Measurements from ENCODE around the gene SPATA13. TPM values are rescaled to one million over a fixed set of nuclear protein-coding genes. Genes with fewer than 3 reads are reported as not detected.

Gene SPATA13
- total and polyA plus RNA-seq, 10 of the 15 experiments (the other 5 are each of a cell fraction or from before 2014, with no cell fraction given), result 2.4 to 11.1 (median 10.2) TPM

GRCh38 chr13:24237356-24237755 lies 76.8 kb downstream of the SPATA13 start (continued):
- no peak for TF ChIP-seq RELB (IDR thresholded peaks at IDR 0.05; ENCODE audit: low read depth)

GRCh38 chr13:24241336-24241735 lies 80.8 kb downstream of the SPATA13 start:
- Histone ChIP-seq H3K9ac (ENCODE audit: control insufficient read depth, insufficient read depth, low read length) (no peak overlapping the region), H3K4me1 (ENCODE audit: control insufficient read depth, insufficient read depth, low read length) (no peaks in the 10 kb centered on the region), H4K20me1 (ENCODE audit: control insufficient read depth, insufficient read depth) (no peaks in the 10 kb centered on the region), H3K27ac (ENCODE audit: control insufficient read depth, insufficient read depth) (no peak overlapping the region), H3K79me2 (ENCODE audit: control insufficient read depth, insufficient read depth, low read length) (no peaks in the 10 kb centered on the region), H2AFZ (ENCODE audit: control insufficient read depth, low read depth, low read length) (no peak overlapping the region), H3K4me3 (no peak overlapping the region), H3K27me3 (replicated peaks in 1 of 2; ENCODE audit: control insufficient read depth in 2 of 2, insufficient read depth in 2 of 2, low read length in 1 of 2) (no peaks in the 10 kb centered on the region), H3K36me3 (ENCODE audit: control insufficient read depth in 2 of 2, insufficient read depth in 2 of 2, low read length in 1 of 2) (no peaks in the 10 kb centered on the region), H3K4me2 (ENCODE audit: control insufficient read depth, insufficient read depth) (no peak overlapping the region), H3K9me3 (replicated peaks; ENCODE audit: control insufficient read depth, insufficient read depth, low read length) (no peaks in the 10 kb centered on the region)
- intact Hi-C loops (cut with micrococcal nuclease; ENCODE audit: unreplicated experiment) (no loop called here), in situ Hi-C loops (cut with MboI) (no loop called here)
- CTCF ChIA-PET, result interaction anchor here (2.1 kb wide), 1 partner anchor 11 kb away, joined by 5 read pairs; no protein-coding TSS in a partner anchor
- no peak for DNase-seq (ENCODE audit: low read depth, low spot score)
- ATAC-seq, result no peak
- BruUV-seq (replicated peaks), result no TSS peak
- RAD21 ChIA-PET (ENCODE audit: unreplicated experiment), result no interaction called here
- SMC1A ChIA-PET (ENCODE audit: uncharacterized antibody, unreplicated experiment), result no interaction called here
- POLR2A ChIA-PET, result no interaction called here
- 77% methylated on average over 10 of the region's 10 CpGs for WGBS (ENCODE audit: insufficient coverage, insufficient replicate concordance, low lambda C conversion rate, missing lambda C conversion rate)
- FAIRE-seq, result no peak
- no peak for TF ChIP-seq PAX8 (IDR thresholded peaks at IDR 0.05)
- TF ChIP-seq HDAC2 (IDR thresholded peaks at IDR 0.05), result no peak
- TF ChIP-seq MYC (IDR thresholded peaks at IDR 0.05; ENCODE audit: insufficient read depth, insufficient read length, insufficient replicate concordance, low read length, severe bottlenecking), result no peak
- TF ChIP-seq RELB (IDR thresholded peaks at IDR 0.05; ENCODE audit: low read depth), result no peak
- no peak for TF ChIP-seq TAF1 (IDR thresholded peaks at IDR 0.05; ENCODE audit: borderline replicate concordance, low read depth, low read length)
- TF ChIP-seq ZNF217 (IDR thresholded peaks at IDR 0.05), result no peak
- no peak for TF ChIP-seq FOXK2 (IDR thresholded peaks at IDR 0.05)
- TF ChIP-seq JUND (IDR thresholded peaks at IDR 0.05; ENCODE audit: low read depth, low read length), result no peak
- TF ChIP-seq RCOR1 (conservative IDR thresholded peaks at IDR 0.05; ENCODE audit: low read depth, low read length), result no peak
- TF ChIP-seq CTCF (IDR thresholded peaks at IDR 0.05 in 2 of 3, conservative IDR thresholded peaks at IDR 0.05 in 1 of 3; ENCODE audit: control insufficient read depth in 2 of 3, extremely low read depth in 1 of 3, insufficient read depth in 1 of 3, low read depth in 3 of 3, low read length in 3 of 3), result no peak
- no peak for TF ChIP-seq CEBPZ (IDR thresholded peaks at IDR 0.05; ENCODE audit: low read depth, low read length)
- TF ChIP-seq RUNX3 (IDR thresholded peaks at IDR 0.05; ENCODE audit: low read length), result no peak

Measured in GM12878 (cell line).